Ecto neural progenitor cell (in vitro differentiated cells): ENCODE data around the gene AFF1.

Experiments used
- DNase-seq: peaks from one replicate; pipeline ENCODE4 v3.0.0-alpha.2; 2018; ENCODE audit warnings: low spot score

The AFF1 gene

DNA sequence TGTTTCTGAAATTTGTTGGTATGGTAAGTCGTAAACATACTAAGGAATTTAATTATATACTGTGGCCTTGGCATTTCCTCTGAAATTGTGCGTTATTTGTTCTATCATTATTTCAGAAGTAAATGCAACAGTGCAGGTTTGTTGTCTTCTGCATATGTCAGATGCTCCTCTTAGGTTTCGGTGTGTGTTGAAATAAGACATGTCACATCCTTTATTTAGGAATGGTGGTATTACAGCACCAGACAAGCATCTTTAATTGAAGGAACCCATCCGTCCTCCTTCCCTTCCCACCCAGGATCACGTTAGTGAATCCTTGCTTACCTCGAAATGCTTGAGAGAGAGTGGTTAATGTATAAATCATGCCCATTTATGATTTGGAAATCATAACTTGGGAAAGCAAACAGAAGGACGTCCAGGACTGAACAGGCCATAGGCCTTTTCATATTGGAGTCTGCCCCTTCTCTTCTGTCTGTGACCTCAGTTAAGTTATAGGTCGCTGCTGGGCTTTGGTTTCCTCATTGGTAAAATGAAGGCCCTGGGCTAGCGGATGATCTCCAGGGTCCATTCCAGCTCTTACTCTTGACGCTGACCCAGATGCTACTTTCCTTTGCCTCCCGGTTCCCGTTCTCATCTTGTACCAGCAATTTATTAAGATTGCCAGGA is 151.5 kb downstream of the AFF1 start:
- DNase-seq, result no peak

GRCh38 chr4:87087015-87087414 is 152.2 kb downstream of the AFF1 start:
- DNase-seq, result no peak

- no peak for DNase-seq
These were observed 152.6 kb downstream of the AFF1 start for GRCh38 chr4:87087420-87087819.

DNA sequence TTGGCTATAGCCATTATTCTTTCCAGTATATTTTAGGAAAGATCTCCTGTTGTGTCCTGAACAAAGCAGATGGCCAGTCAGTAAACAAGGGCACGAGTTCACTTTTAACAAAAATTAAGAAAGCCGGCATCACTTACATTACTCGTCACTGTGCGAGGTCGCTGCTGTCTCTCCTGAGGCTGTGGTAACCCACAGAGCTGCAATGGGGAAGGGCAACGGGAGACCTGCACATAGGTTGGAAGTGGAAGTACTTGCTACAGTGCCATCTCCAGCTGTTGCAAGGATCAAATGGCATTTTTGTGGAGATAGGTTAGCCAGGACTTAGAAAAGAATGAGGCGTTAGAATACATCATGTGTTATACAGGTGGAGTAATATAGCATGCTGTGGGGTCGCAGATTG is 153.4 kb downstream of the AFF1 start:
- no peak for DNase-seq

GRCh38 chr4:87089368-87089767 is 154.6 kb downstream of the AFF1 start:
- DNase-seq, result no peak

GRCh38 chr4:87090305-87090704 is 155.5 kb downstream of the AFF1 start:
- no peak for DNase-seq

GRCh38 chr4:87092389-87093141 is 157.8 kb downstream of the AFF1 start:
- DNase-seq, result no peak

GRCh38 chr4:87093443-87094123 is 158.8 kb downstream of the AFF1 start:
- DNase-seq, result no peak

DNA sequence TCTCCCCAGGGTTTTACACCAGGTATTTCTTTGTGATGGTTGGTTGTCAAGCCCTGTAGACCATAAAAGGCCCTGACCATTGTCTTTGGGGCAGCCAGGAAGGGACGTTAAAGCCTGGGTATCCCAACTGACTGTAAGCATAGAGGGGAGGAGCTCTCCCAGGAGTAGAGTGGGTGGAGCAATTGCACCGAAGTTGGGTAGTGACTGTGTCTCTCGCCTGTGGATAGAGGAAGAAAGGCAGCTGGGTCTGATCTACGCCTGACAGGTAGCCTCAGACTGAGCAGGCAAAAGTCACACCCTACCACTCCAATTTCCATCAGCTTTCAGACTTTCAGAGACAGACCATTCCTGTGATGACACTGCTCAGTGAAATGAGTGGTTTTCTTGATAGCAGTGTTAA is 162.3 kb downstream of the AFF1 start:
- DNase-seq, result no peak

DNA sequence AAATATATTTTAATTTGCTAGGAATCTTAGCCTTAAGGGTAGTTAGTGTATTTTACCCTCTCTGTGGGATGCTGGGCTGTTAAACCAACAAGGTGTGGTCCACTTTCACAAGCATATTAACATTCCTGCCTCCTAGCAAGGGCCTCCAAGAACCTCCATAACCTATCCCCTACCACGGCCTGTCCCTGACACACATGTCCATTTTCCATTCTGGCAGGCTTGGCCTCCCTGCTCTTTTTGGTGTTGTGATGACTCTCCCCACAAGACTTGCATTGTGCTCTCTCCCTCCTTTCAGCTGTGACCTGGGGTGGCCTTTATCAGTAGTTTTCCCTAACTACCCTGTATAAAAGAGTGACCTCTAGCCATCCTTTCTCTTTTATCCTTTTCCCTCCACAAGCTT is 165.4 kb downstream of the AFF1 start:
- no peak for DNase-seq

- no peak for DNase-seq
These were observed 166.9 kb downstream of the AFF1 start for GRCh38 chr4:87101543-87102199.

DNA sequence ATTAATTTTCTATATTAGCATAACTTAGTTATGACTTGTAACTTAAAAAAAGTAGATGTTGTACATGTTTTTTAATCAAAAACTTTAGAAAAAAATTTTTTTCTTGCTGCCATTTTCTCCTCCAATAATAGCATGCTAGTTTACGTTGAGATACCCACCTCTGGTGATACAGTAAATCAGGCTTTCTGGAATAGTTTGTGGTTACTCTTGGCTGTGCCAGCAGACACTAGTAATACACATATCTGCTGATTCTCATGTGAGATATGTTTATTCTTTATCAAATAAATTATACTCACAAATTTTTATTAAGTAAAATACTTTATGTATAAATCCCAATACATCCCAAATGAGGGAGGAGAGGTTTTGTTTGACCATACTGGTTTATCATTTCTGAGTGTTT is 168.3 kb downstream of the AFF1 start:
- DNase-seq, result no peak

GRCh38 chr4:87103691-87104187 is 168.9 kb downstream of the AFF1 start:
- no peak for DNase-seq

DNA sequence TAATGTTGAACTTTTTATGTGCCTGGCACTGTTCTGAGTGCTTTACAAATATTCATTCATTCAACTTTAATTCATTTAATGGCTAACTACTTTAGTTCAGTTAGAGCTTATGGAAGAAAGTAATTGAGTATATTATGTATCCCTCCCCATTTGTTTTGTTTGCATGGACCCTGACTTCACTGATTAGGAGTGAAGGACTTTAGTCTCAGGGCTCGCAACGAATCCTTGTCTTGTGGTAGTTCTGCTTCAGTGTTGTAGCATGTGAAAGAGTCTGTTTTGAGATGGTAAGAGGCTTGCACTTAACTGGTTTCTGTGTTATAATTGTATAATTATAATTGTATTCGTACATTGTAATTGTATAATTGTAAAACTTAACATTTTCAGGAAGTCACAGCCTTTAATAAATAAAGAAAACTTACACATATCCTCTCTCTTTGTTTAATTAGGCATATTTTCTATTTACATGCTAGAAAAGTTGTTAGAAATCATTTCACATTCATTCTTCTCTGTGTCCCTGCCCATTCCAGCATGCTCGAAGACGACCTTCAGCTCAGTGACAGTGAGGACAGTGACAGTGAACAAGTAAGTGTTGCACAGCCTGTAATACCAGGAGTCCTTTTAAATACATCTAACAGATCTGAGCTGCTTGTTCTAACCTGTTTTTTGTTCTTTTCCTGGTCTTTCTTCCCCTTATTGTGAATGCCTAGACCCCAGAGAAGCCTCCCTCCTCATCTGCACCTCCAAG is 170.5 kb downstream of the AFF1 start:
- DNase-seq, result no peak

- DNase-seq, result no peak
These were observed 173.3 kb downstream of the AFF1 start for GRCh38 chr4:87108142-87108546.

- no peak for DNase-seq
These were observed 174.3 kb downstream of the AFF1 start for GRCh38 chr4:87109121-87109520.

GRCh38 chr4:87109945-87110344 is 175.1 kb downstream of the AFF1 start:
- no peak for DNase-seq

- DNase-seq, result no peak
These were observed 177.3 kb downstream of the AFF1 start for GRCh38 chr4:87112063-87112462.

GRCh38 chr4:87114245-87115062 is 179.6 kb downstream of the AFF1 start:
- no peak for DNase-seq

DNA sequence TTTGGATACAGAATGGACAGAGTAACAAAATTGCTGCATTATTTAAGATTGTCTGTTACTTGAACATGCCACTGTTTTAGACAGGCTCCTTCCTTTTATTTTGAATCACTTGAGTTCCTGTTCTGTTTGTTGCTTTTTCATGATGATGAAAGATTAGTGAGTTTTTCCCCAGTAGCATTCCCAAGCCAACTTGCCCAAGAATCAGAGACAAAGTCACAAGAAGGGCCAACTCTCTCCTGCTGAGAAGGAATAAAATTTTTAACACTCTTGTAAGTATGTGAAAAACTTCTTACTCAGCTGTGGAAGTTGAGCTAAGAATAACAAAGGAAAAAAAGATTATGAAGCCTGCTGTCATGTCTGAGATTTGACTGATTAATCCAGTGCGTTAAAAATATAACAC is 181.4 kb downstream of the AFF1 start:
- DNase-seq, result no peak
